ENCODE results near the gene GMCL2.

Gene GMCL2

DNA sequence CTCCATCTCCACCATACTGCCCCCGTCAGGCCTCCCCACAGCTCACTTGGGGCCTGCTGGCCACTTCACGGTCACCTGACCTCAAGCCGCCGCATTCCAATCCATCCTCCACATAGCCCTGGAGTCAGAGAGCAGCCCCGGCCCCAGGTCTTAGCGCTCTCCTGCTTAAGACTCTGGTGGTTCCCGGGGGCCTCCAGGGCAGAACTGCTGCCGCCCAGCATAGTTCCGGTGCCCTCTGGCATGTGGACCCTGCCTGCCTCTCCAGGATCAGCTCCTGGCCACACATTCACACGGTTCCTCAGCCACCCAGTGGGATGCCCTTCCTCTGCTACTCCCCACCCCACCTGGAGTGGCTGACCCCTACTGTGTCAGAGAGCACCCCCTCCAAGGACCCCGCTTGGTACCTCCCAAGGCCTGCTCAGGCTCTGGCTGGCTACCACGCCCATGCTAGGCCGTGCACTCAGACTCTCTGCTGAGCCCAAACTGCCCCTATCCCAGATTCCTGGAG is 36.7 kb upstream of the GMCL2 start:
- H3K79me2 ChIP-seq (ENCODE audit: control insufficient read depth, low read length): peaks cover 26% of the 10 kb centered on the region
- no peaks in the 10 kb centered on the region for H3K27me3 ChIP-seq (ENCODE audit: control insufficient read depth, low read length)
- H3K36me3 ChIP-seq (ENCODE audit: control insufficient read depth, low read length): peaks cover 91% of the 10 kb centered on the region
- H3K4me3 ChIP-seq (ENCODE audit: low read length): no peak overlapping the region
- H3K9me3 ChIP-seq (ENCODE audit: control insufficient read depth, insufficient read depth, low read length): no peaks in the 10 kb centered on the region
- TF ChIP-seq EZH2phosphoT487 (IDR thresholded peaks at IDR 0.05; ENCODE audit: borderline replicate concordance, low read length): no peak
- TF ChIP-seq, protein P1, sequence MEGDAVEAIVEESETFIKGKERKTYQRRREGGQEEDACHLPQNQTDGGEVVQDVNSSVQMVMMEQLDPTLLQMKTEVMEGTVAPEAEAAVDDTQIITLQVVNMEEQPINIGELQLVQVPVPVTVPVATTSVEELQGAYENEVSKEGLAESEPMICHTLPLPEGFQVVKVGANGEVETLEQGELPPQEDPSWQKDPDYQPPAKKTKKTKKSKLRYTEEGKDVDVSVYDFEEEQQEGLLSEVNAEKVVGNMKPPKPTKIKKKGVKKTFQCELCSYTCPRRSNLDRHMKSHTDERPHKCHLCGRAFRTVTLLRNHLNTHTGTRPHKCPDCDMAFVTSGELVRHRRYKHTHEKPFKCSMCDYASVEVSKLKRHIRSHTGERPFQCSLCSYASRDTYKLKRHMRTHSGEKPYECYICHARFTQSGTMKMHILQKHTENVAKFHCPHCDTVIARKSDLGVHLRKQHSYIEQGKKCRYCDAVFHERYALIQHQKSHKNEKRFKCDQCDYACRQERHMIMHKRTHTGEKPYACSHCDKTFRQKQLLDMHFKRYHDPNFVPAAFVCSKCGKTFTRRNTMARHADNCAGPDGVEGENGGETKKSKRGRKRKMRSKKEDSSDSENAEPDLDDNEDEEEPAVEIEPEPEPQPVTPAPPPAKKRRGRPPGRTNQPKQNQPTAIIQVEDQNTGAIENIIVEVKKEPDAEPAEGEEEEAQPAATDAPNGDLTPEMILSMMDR (IDR thresholded peaks at IDR 0.05; ENCODE audit: low read depth, low read length, poor library complexity, severe bottlenecking): no peak
- peaks cover 2% of the 10 kb centered on the region for H4K20me1 ChIP-seq (ENCODE audit: control insufficient read depth, insufficient read depth, low read depth, low read length)
- no peak overlapping the region for H3K27ac ChIP-seq (ENCODE audit: low read depth, low read length)
- no peaks in the 10 kb centered on the region for H3K4me1 ChIP-seq (ENCODE audit: control insufficient read depth, low read length)
- peaks cover 16% of the 10 kb centered on the region for H3F3A ChIP-seq (ENCODE audit: control insufficient read depth, insufficient read depth)
- H3K4me2 ChIP-seq (ENCODE audit: low read length): no peak overlapping the region
- no peaks in the 10 kb centered on the region for H3K9me2 ChIP-seq (replicated peaks; ENCODE audit: control insufficient read depth, low read length)

DNA sequence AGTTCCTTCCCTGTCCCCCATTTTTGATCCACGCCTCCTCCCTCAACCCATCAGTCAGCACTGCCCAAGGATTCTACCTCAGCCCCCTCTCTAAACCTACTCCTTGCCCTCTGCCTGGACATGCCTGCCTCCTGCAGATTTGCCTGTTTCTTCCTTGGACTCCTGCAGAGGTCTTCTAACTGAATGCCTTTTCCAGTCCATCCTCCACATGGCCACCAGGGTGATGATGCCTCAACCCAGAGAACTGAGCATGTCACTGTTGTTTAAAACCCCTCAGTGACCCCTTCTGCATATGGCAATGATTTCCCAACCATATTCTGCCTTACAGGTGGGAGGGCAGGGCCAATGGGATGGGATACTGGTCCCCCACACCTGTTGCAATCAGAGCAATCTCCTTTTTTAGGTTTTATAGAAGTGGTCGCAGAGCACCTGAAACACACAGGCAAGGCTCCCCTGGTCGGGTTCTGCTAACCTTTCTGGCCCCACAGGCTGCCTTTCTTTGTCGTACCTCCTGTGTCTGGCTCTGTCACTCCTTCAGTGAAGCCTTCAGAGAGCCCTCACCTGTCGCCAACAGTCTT is 36.1 kb upstream of the GMCL2 start:
- Histone ChIP-seq H3K9me2 (replicated peaks; ENCODE audit: control insufficient read depth, low read length) (no peaks in the 10 kb centered on the region), H3K4me2 (ENCODE audit: low read length) (no peak overlapping the region), H3K27ac (ENCODE audit: low read depth, low read length) (no peak overlapping the region), H3K27me3 (ENCODE audit: control insufficient read depth, low read length) (no peaks in the 10 kb centered on the region), H3K4me1 (ENCODE audit: control insufficient read depth, low read length) (no peaks in the 10 kb centered on the region), H3F3A (ENCODE audit: control insufficient read depth, insufficient read depth) (peaks cover 22% of the 10 kb centered on the region), H3K9me3 (ENCODE audit: control insufficient read depth, insufficient read depth, low read length) (no peaks in the 10 kb centered on the region), H3K4me3 (ENCODE audit: low read length) (no peak overlapping the region), H4K20me1 (ENCODE audit: control insufficient read depth, insufficient read depth, low read depth, low read length) (peaks cover 2% of the 10 kb centered on the region), H3K79me2 (ENCODE audit: control insufficient read depth, low read length) (peaks cover 20% of the 10 kb centered on the region), H3K36me3 (ENCODE audit: control insufficient read depth, low read length) (peaks cover 91% of the 10 kb centered on the region)
- TF ChIP-seq, protein P1 (IDR thresholded peaks at IDR 0.05; ENCODE audit: low read depth, low read length, poor library complexity, severe bottlenecking): no peak
- TF ChIP-seq EZH2phosphoT487 (IDR thresholded peaks at IDR 0.05; ENCODE audit: borderline replicate concordance, low read length): no peak

DNA sequence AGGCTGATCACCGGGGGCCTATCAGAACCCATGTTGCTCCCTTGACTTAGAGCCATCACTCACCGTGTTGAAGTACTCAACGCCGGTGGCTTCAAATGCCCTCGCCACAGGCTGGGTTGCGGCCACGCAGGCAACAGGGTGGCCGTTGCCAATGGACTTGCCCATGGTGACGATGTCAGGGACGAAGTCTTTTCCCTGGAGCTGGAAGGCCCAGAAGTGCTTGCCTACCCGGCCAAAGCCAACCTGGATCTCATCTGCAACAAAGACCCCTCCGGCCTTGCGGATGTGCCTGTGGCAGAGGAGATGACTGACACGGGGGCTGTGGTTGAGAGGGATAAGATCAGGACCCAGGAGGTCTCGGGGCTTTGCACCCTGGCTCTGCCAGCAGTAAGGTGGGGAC is 35.1 kb upstream of the GMCL2 start:
- TF ChIP-seq, protein P1 (IDR thresholded peaks at IDR 0.05; ENCODE audit: low read depth, low read length, poor library complexity, severe bottlenecking): no peak
- no peak for TF ChIP-seq EZH2phosphoT487 (IDR thresholded peaks at IDR 0.05; ENCODE audit: borderline replicate concordance, low read length)
- Histone ChIP-seq H3K4me1 (ENCODE audit: control insufficient read depth, low read length) (no peaks in the 10 kb centered on the region), H3K9me2 (replicated peaks; ENCODE audit: control insufficient read depth, low read length) (no peaks in the 10 kb centered on the region), H3K27ac (ENCODE audit: low read depth, low read length) (no peak overlapping the region), H3K27me3 (ENCODE audit: control insufficient read depth, low read length) (no peaks in the 10 kb centered on the region), H3K36me3 (ENCODE audit: control insufficient read depth, low read length) (peaks cover 83% of the 10 kb centered on the region), H3K9me3 (ENCODE audit: control insufficient read depth, insufficient read depth, low read length) (no peaks in the 10 kb centered on the region), H3K4me3 (ENCODE audit: low read length) (no peak overlapping the region), H3K79me2 (ENCODE audit: control insufficient read depth, low read length) (peaks cover 12% of the 10 kb centered on the region), H3F3A (ENCODE audit: control insufficient read depth, insufficient read depth) (peaks cover 22% of the 10 kb centered on the region), H3K4me2 (ENCODE audit: low read length) (no peak overlapping the region), H4K20me1 (ENCODE audit: control insufficient read depth, insufficient read depth, low read depth, low read length) (peaks cover 2% of the 10 kb centered on the region; the same call in 1 of the 2 replicates)
